ENCODE results near the gene HACL1. TPM values are rescaled to one million over a fixed set of nuclear protein-coding genes. Genes with fewer than 3 reads are reported as not detected.
A peak's percentile ranks its signal among the peaks of the same experiment; 100 is the strongest.
"Not testable (repeated sequence)": the region's sequence is repeated elsewhere in the genome, so short reads cannot be mapped to it uniquely, and the experiment has no call there.

The HACL1 gene
- total RNA-seq, 5 donors from 2014 or later (not counting 1 experiment from before 2014, with no cell fraction given), result 27.7 to 38.0 (median 34.2) TPM

- Histone ChIP-seq H3K27me3 (replicated peaks in 1 of 2; ENCODE audit: control insufficient read depth in 2 of 2, extremely low read depth in 1 of 2, insufficient read depth in 2 of 2, low read length in 1 of 2) (no peaks in the 10 kb centered on the region), H3K4me3 (ENCODE audit: control insufficient read depth in 1 of 2, extremely low read depth in 1 of 2, low read length in 1 of 2) (no peak overlapping the region), H3K4me1 (ENCODE audit: control insufficient read depth in 1 of 2, extremely low read depth in 1 of 2, insufficient read depth in 2 of 2, low read length in 2 of 2) (peaks cover 5 to 7% of the 10 kb centered on the region in 2 experiments), H3K9me3 (no peaks in the 10 kb centered on the region), H3K36me3 (ENCODE audit: control insufficient read depth in 2 of 2, extremely low read depth in 1 of 2, insufficient read depth in 1 of 2, low read length in 1 of 2) (no peaks in the 10 kb centered on the region), H3K27ac (ENCODE audit: low read length) (no peak overlapping the region)
- POLR2A ChIA-PET, result interaction anchor here (0.6 kb wide), 3 partner anchors 11 to 905 kb away, joined by 3 to 6 read pairs (median 5); no protein-coding TSS in a partner anchor
- CTCF ChIA-PET, result interaction anchor here in 1 of 2 donors (0.6 kb wide), 2 partner anchors 77 to 348 kb away, joined by 3 to 5 read pairs; no protein-coding TSS in a partner anchor
- ATAC-seq (replicated peaks in 1 of 4) (no peak), DNase-seq (no peak)
- H3K4me1 Mint-ChIP-seq, result peaks cover 20 to 22% (median 21%) of the 10 kb centered on the region in 3 donors
- H3K27me3 Mint-ChIP-seq, result no peaks in the 10 kb centered on the region
- no peak overlapping the region for H3K27ac Mint-ChIP-seq
- 90% methylated on average over 1 of the region's 2 CpGs for WGBS (ENCODE audit: insufficient coverage)
- peaks cover 34% of the 10 kb centered on the region for H3K36me3 Mint-ChIP-seq
- H3K9me3 Mint-ChIP-seq, result no peaks in the 10 kb centered on the region
- no peak overlapping the region for H3K4me3 Mint-ChIP-seq
These were observed 5.1 kb upstream of the HACL1 start for GRCh38 chr3:15606434-15606891.

DNA sequence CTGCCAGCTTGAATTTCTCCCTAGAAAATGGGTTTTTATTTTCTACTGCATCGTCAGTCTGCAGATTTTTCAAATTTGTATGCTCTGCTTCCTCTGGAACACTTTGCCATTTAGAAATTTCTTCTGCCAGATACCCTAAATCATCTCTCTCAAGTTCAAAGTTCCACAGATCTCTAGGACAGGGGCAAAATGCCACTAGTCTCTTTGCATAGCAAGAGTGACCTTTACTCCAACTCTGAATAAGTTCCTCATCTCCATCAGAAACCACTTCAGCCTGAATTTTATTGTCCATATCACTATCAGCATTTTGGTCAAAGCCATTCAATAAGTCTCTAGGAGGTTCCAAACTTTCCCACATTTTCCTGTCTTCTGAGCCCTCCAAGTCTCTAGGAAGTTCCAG, 3.2 kb upstream of the HACL1 start:
- CTCF ChIA-PET; H3K9me3 ChIP-seq; H3K4me3 ChIP-seq (ENCODE audit: control insufficient read depth in 1 of 2, extremely low read depth in 1 of 2, low read length in 1 of 2); ATAC-seq (replicated peaks in 1 of 4); DNase-seq; H3K27me3 ChIP-seq (replicated peaks in 1 of 2; ENCODE audit: control insufficient read depth in 2 of 2, extremely low read depth in 1 of 2, insufficient read depth in 2 of 2, low read length in 1 of 2); H3K27ac ChIP-seq (ENCODE audit: low read length); H3K4me3 Mint-ChIP-seq; H3K27ac Mint-ChIP-seq; H3K27me3 Mint-ChIP-seq; H3K9me3 Mint-ChIP-seq; H3K36me3 ChIP-seq (ENCODE audit: control insufficient read depth in 2 of 2, extremely low read depth in 1 of 2, insufficient read depth in 1 of 2, low read length in 1 of 2): not testable (repeated sequence)
- no CpG with 5 or more reads among the region's 1 CpG for WGBS (ENCODE audit: insufficient coverage)
- peaks cover 18% of the 10 kb centered on the region in 2 experiments for H3K4me1 ChIP-seq (ENCODE audit: control insufficient read depth in 1 of 2, extremely low read depth in 1 of 2, insufficient read depth in 2 of 2, low read length in 2 of 2)
- Mint-ChIP-seq H3K36me3 (peaks cover 38% of the 10 kb centered on the region), H3K4me1 (peaks cover 33 to 38% (median 38%) of the 10 kb centered on the region in 3 donors)
- POLR2A ChIA-PET, result interaction anchor here in 1 of 2 donors (0.8 kb wide), 1 partner anchor 8 kb away, joined by 6 read pairs; no protein-coding TSS in a partner anchor

GRCh38 chr3:15602816-15603215, 1.4 kb upstream of the HACL1 start:
- Histone ChIP-seq H3K27ac (ENCODE audit: low read length) (peak overlapping the region; percentile 95), H3K4me1 (ENCODE audit: control insufficient read depth in 1 of 2, extremely low read depth in 1 of 2, insufficient read depth in 2 of 2, low read length in 2 of 2) (peaks cover 22 to 25% of the 10 kb centered on the region in 2 experiments), H3K36me3 (ENCODE audit: control insufficient read depth in 2 of 2, extremely low read depth in 1 of 2, insufficient read depth in 1 of 2, low read length in 1 of 2) (peaks cover 0 to 20% of the 10 kb centered on the region in 2 donors)
- CTCF ChIA-PET; H3K4me3 ChIP-seq (ENCODE audit: control insufficient read depth in 1 of 2, extremely low read depth in 1 of 2, low read length in 1 of 2); DNase-seq; H3K9me3 Mint-ChIP-seq; H3K9me3 ChIP-seq; H3K27me3 Mint-ChIP-seq; ATAC-seq (replicated peaks in 1 of 4); POLR2A ChIA-PET; H3K27me3 ChIP-seq (replicated peaks in 1 of 2; ENCODE audit: control insufficient read depth in 2 of 2, extremely low read depth in 1 of 2, insufficient read depth in 2 of 2, low read length in 1 of 2): not testable (repeated sequence)
- peak overlapping the region; percentile 98 to 100 (median 99) for H3K4me3 Mint-ChIP-seq
- WGBS (ENCODE audit: insufficient coverage), result no CpG with 5 or more reads among the region's 3 CpGs
- peaks cover 42% of the 10 kb centered on the region for H3K36me3 Mint-ChIP-seq
- H3K27ac Mint-ChIP-seq, result peak overlapping the region; percentile 99
- H3K4me1 Mint-ChIP-seq, result peaks cover 49 to 54% (median 53%) of the 10 kb centered on the region in 3 donors

DNA sequence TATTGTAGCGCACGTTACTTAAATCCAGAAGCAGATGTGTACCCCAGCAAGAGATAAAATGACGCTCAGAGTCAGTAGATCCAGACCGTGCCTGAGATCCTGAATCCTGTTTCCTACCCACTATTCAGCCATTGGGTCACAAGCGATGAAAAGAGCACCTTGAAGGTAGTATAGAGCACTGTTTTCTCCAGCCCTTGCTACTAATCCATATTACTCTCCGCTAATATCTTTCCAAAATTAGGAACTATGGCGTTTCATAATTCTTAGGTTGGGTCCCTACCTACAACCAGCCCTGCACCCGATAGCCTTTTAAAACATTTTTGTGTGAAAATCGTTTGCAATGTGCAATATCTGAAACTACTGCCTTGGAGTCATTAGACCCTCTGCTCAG, 772 bp upstream of the HACL1 start:
- peak in 3 of 4 experiments; percentile 3 to 5 (median 5) for ATAC-seq (replicated peaks in 1 of 4)
- CTCF ChIA-PET, result interaction anchor here in 1 of 2 donors (0.6 kb wide), 1 partner anchor 221 kb away, joined by 3 read pairs; no protein-coding TSS in a partner anchor

DNA sequence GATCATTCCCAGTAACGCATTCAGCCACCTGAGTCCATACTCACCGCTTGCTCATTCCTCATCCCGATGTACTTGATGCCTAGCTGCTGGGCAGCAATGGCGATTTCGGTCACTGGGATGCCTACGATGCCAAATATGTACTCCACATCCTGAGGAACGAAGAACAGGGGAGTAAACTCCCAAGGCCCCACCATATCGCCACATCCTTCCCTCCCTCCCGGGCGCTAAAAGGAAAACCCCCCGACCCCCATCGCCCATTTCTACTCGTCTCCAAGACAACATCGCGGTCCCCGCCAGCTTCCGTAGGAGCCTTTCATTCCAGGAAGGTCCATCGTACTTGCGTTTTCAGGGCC, 347 bp downstream of the HACL1 start:
- POLR2A ChIA-PET, result interaction anchor here in 1 of 2 donors (0.5 kb wide), 1 partner anchor 887 kb away, joined by 5 read pairs; no protein-coding TSS in a partner anchor
- peak in 2 of 4 experiments; percentile 0 to 1 for ATAC-seq (replicated peaks in 1 of 4)
- Histone ChIP-seq H3K4me3 (ENCODE audit: control insufficient read depth in 1 of 2, extremely low read depth in 1 of 2, low read length in 1 of 2) (peak overlapping the region; percentile 93 to 98), H3K9me3 (no peaks in the 10 kb centered on the region), H3K27ac (ENCODE audit: low read length) (peak overlapping the region; percentile 95), H3K36me3 (ENCODE audit: control insufficient read depth in 2 of 2, extremely low read depth in 1 of 2, insufficient read depth in 1 of 2, low read length in 1 of 2) (peaks cover 0 to 27% of the 10 kb centered on the region in 2 donors), H3K4me1 (ENCODE audit: control insufficient read depth in 1 of 2, extremely low read depth in 1 of 2, insufficient read depth in 2 of 2, low read length in 2 of 2) (peaks cover 22 to 25% of the 10 kb centered on the region in 2 experiments), H3K27me3 (replicated peaks in 1 of 2; ENCODE audit: control insufficient read depth in 2 of 2, extremely low read depth in 1 of 2, insufficient read depth in 2 of 2, low read length in 1 of 2) (no peaks in the 10 kb centered on the region)
- Mint-ChIP-seq H3K4me1 (peaks cover 50 to 61% (median 59%) of the 10 kb centered on the region in 3 donors), H3K27me3 (no peaks in the 10 kb centered on the region), H3K9me3 (no peaks in the 10 kb centered on the region), H3K36me3 (peaks cover 41% of the 10 kb centered on the region), H3K4me3 (peak overlapping the region; percentile 98 to 100 (median 99)), H3K27ac (peak overlapping the region; percentile 99)
- under 1% methylated on average over 17 of the region's 19 CpGs for WGBS (ENCODE audit: insufficient coverage)
- no peak for DNase-seq
- CTCF ChIA-PET, result interaction anchor here (0.6 to 1.1 kb wide), 2 partner anchors 251 to 333 kb away, joined by 3 read pairs; no protein-coding TSS in a partner anchor

More for the DNA sequence above, 772 bp upstream of the HACL1 start:
- H3K4me3 ChIP-seq (ENCODE audit: control insufficient read depth in 1 of 2, extremely low read depth in 1 of 2, low read length in 1 of 2), result peak overlapping the region; percentile 93 to 98
- Mint-ChIP-seq H3K4me3 (peak overlapping the region; percentile 98 to 100 (median 99)), H3K36me3 (peaks cover 45% of the 10 kb centered on the region), H3K27ac (peak overlapping the region; percentile 99), H3K4me1 (peaks cover 49 to 59% (median 55%) of the 10 kb centered on the region in 3 donors), H3K27me3 (no peaks in the 10 kb centered on the region), H3K9me3 (no peaks in the 10 kb centered on the region)
- DNase-seq, result no peak
- POLR2A ChIA-PET, result no interaction called here
- H3K27ac ChIP-seq (ENCODE audit: low read length), result peak overlapping the region; percentile 95
- H3K36me3 ChIP-seq (ENCODE audit: control insufficient read depth in 2 of 2, extremely low read depth in 1 of 2, insufficient read depth in 1 of 2, low read length in 1 of 2), result peaks cover 0 to 26% of the 10 kb centered on the region in 2 donors
- H3K4me1 ChIP-seq (ENCODE audit: control insufficient read depth in 1 of 2, extremely low read depth in 1 of 2, insufficient read depth in 2 of 2, low read length in 2 of 2), result peaks cover 22 to 25% of the 10 kb centered on the region in 2 experiments
- 0% methylated on average over 2 of the region's 9 CpGs for WGBS (ENCODE audit: insufficient coverage)
- no peaks in the 10 kb centered on the region for H3K27me3 ChIP-seq (replicated peaks in 1 of 2; ENCODE audit: control insufficient read depth in 2 of 2, extremely low read depth in 1 of 2, insufficient read depth in 2 of 2, low read length in 1 of 2)
- no peaks in the 10 kb centered on the region for H3K9me3 ChIP-seq

- peaks cover 30% of the 10 kb centered on the region for H3K36me3 Mint-ChIP-seq
- POLR2A ChIA-PET, result no interaction called here
- CTCF ChIA-PET, result no interaction called here
- H3K4me1 Mint-ChIP-seq, result peaks cover 33 to 36% (median 36%) of the 10 kb centered on the region in 3 donors
- Histone ChIP-seq H3K9me3 (no peaks in the 10 kb centered on the region), H3K36me3 (ENCODE audit: control insufficient read depth in 2 of 2, extremely low read depth in 1 of 2, insufficient read depth in 1 of 2, low read length in 1 of 2) (peaks cover 0 to 38% of the 10 kb centered on the region in 2 donors), H3K4me3 (ENCODE audit: control insufficient read depth in 1 of 2, extremely low read depth in 1 of 2, low read length in 1 of 2) (no peak overlapping the region), H3K27me3 (replicated peaks in 1 of 2; ENCODE audit: control insufficient read depth in 2 of 2, extremely low read depth in 1 of 2, insufficient read depth in 2 of 2, low read length in 1 of 2) (no peaks in the 10 kb centered on the region), H3K27ac (ENCODE audit: low read length) (no peak overlapping the region), H3K4me1 (ENCODE audit: control insufficient read depth in 1 of 2, extremely low read depth in 1 of 2, insufficient read depth in 2 of 2, low read length in 2 of 2) (peaks cover 15 to 16% of the 10 kb centered on the region in 2 experiments)
- ATAC-seq (replicated peaks in 1 of 4), result no peak
- no peak for DNase-seq
- no peaks in the 10 kb centered on the region for H3K27me3 Mint-ChIP-seq
- no peak overlapping the region for H3K27ac Mint-ChIP-seq
- WGBS (ENCODE audit: insufficient coverage), result no CpG with 5 or more reads among the region's 2 CpGs
- H3K9me3 Mint-ChIP-seq, result no peaks in the 10 kb centered on the region
- H3K4me3 Mint-ChIP-seq, result no peak overlapping the region
These were observed 5.4 kb downstream of the HACL1 start for GRCh38 chr3:15595955-15596354.
